Stimulated activated naive CD8-positive, alpha-beta T cell treated with anti-CD3 and anti-CD28 coated beads, Interleukin-15, amount 100 ng/mL, for 72 hours (primary cell): ENCODE measurements around the gene MAP7D2.

Source experiments
- ATAC-seq: fragments of 150-1000 bp; cut with Tn5 transposase; 2 replicates; pipeline ENCODE4 v1.10.0; 2021; ENCODE audit warnings: mild to moderate bottlenecking, moderate library complexity
- DNase-seq, 2 donors: peaks; one replicate each; pipeline ENCODE4 v3.0.0; 2021 to 2022
- H3K27ac Mint-ChIP-seq, 2 donors: one replicate each; pipeline ENCODE4 v1.8.0; 2022; ENCODE audit warnings: mild to moderate bottlenecking in 2 of 2, mixed read lengths in 2 of 2, moderate library complexity in 2 of 2
- H3K27me3 Mint-ChIP-seq: one replicate; pipeline ENCODE4 v1.8.0; 2022; ENCODE audit warnings: mixed read lengths
- H3K4me1 Mint-ChIP-seq: one replicate; pipeline ENCODE4 v1.8.0; 2022; ENCODE audit warnings: mild to moderate bottlenecking, mixed read lengths
- H3K4me3 Mint-ChIP-seq, 2 donors: one replicate each; pipeline ENCODE4 v1.8.0; 2022; ENCODE audit warnings: mild to moderate bottlenecking in 2 of 2, mixed read lengths in 2 of 2, moderate library complexity in 1 of 2
- H3K9me3 Mint-ChIP-seq, 2 donors: one replicate each; pipeline ENCODE4 v1.8.0; 2022; ENCODE audit warnings: mixed read lengths in 2 of 2

Gene MAP7D2

GRCh38 chrX:20029728-20030127 lies 87.0 kb downstream of the MAP7D2 start:
- Mint-ChIP-seq H3K27ac (no peak overlapping the region), H3K4me1 (peaks cover 13% of the 10 kb centered on the region), H3K27me3 (no peaks in the 10 kb centered on the region), H3K9me3 (no peaks in the 10 kb centered on the region), H3K4me3 (no peak overlapping the region)
- no peak for ATAC-seq
- no peak for DNase-seq

GRCh38 chrX:20028588-20028987 lies 88.1 kb downstream of the MAP7D2 start:
- no peak for DNase-seq
- peaks cover 13% of the 10 kb centered on the region for H3K4me1 Mint-ChIP-seq
- H3K27me3 Mint-ChIP-seq: no peaks in the 10 kb centered on the region
- H3K4me3 Mint-ChIP-seq: no peak overlapping the region
- no peaks in the 10 kb centered on the region for H3K9me3 Mint-ChIP-seq
- no peak overlapping the region for H3K27ac Mint-ChIP-seq
- ATAC-seq: no peak

- H3K4me3 Mint-ChIP-seq: no peak overlapping the region
- no peaks in the 10 kb centered on the region for H3K27me3 Mint-ChIP-seq
- H3K4me1 Mint-ChIP-seq: peaks cover 13% of the 10 kb centered on the region
- no peak overlapping the region for H3K27ac Mint-ChIP-seq
- no peaks in the 10 kb centered on the region for H3K9me3 Mint-ChIP-seq
- ATAC-seq: no peak
- DNase-seq: no peak
These were observed 90.4 kb downstream of the MAP7D2 start for GRCh38 chrX:20026278-20026677.

- Mint-ChIP-seq H3K27ac (no peak overlapping the region), H3K9me3 (peaks cover 6 to 16% of the 10 kb centered on the region in 2 donors), H3K4me3 (no peak overlapping the region), H3K4me1 (no peaks in the 10 kb centered on the region), H3K27me3 (peaks cover 10% of the 10 kb centered on the region)
- ATAC-seq (no peak), DNase-seq (no peak)
These were observed 96.9 kb downstream of the MAP7D2 start for GRCh38 chrX:20019672-20020365.

GRCh38 chrX:20016616-20016945 lies 100.1 kb downstream of the MAP7D2 start:
- ATAC-seq: no peak
- H3K27ac Mint-ChIP-seq: no peak overlapping the region

GRCh38 chrX:20015945-20016615 lies 100.6 kb downstream of the MAP7D2 start:
- no peak overlapping the region for H3K27ac Mint-ChIP-seq
- ATAC-seq (no peak), DNase-seq (no peak)
- H3K27me3 Mint-ChIP-seq: peaks cover 10% of the 10 kb centered on the region
- H3K4me1 Mint-ChIP-seq: no peaks in the 10 kb centered on the region
- peaks cover 6 to 16% of the 10 kb centered on the region in 2 donors for H3K9me3 Mint-ChIP-seq
- H3K4me3 Mint-ChIP-seq: no peak overlapping the region

More at GRCh38 chrX:20016616-20016945, 100.1 kb downstream of the MAP7D2 start:
- no peak for DNase-seq
- no peaks in the 10 kb centered on the region for H3K4me1 Mint-ChIP-seq
- peaks cover 6 to 16% of the 10 kb centered on the region in 2 donors for H3K9me3 Mint-ChIP-seq
- peaks cover 10% of the 10 kb centered on the region for H3K27me3 Mint-ChIP-seq
- H3K4me3 Mint-ChIP-seq: no peak overlapping the region

GRCh38 chrX:20015422-20015821 lies 101.3 kb downstream of the MAP7D2 start:
- Mint-ChIP-seq H3K4me3 (no peak overlapping the region), H3K27ac (no peak overlapping the region), H3K9me3 (peaks cover 6 to 16% of the 10 kb centered on the region in 2 donors), H3K27me3 (peaks cover 6% of the 10 kb centered on the region), H3K4me1 (no peaks in the 10 kb centered on the region)
- DNase-seq (no peak), ATAC-seq (no peak)

- Mint-ChIP-seq H3K27ac (peak overlapping the region in 1 of 2 donors; percentile 19), H3K9me3 (peaks cover 6 to 15% of the 10 kb centered on the region in 2 donors), H3K27me3 (no peaks in the 10 kb centered on the region), H3K4me3 (no peak overlapping the region), H3K4me1 (no peaks in the 10 kb centered on the region)
- DNase-seq (no peak), ATAC-seq (no peak)
These were observed 105.1 kb downstream of the MAP7D2 start for GRCh38 chrX:20011608-20012007.

- no peaks in the 10 kb centered on the region for H3K27me3 Mint-ChIP-seq
- H3K9me3 Mint-ChIP-seq: no peaks in the 10 kb centered on the region
- ATAC-seq (no peak), DNase-seq (no peak)
- no peak overlapping the region for H3K4me3 Mint-ChIP-seq
- H3K4me1 Mint-ChIP-seq: no peaks in the 10 kb centered on the region
- H3K27ac Mint-ChIP-seq: no peak overlapping the region
These were observed 108.6 kb downstream of the MAP7D2 start for GRCh38 chrX:20007962-20008622.

GRCh38 chrX:20005883-20006282 lies 110.8 kb downstream of the MAP7D2 start:
- DNase-seq (no peak), ATAC-seq (no peak)
- H3K4me1 Mint-ChIP-seq: no peaks in the 10 kb centered on the region
- no peak overlapping the region for H3K4me3 Mint-ChIP-seq
- no peaks in the 10 kb centered on the region for H3K27me3 Mint-ChIP-seq
- H3K9me3 Mint-ChIP-seq: no peaks in the 10 kb centered on the region
- H3K27ac Mint-ChIP-seq: no peak overlapping the region

GRCh38 chrX:20001588-20001987 lies 115.1 kb downstream of the MAP7D2 start:
- ATAC-seq: no peak
- no peaks in the 10 kb centered on the region for H3K27me3 Mint-ChIP-seq
- DNase-seq: no peak
- H3K4me1 Mint-ChIP-seq: no peaks in the 10 kb centered on the region
- no peak overlapping the region for H3K4me3 Mint-ChIP-seq
- no peaks in the 10 kb centered on the region for H3K9me3 Mint-ChIP-seq
- H3K27ac Mint-ChIP-seq: no peak overlapping the region

GRCh38 chrX:19991350-19991718 lies 125.4 kb downstream of the MAP7D2 start:
- H3K4me3 Mint-ChIP-seq: peak overlapping the region; percentile 84 to 93
- DNase-seq: no peak
- no peaks in the 10 kb centered on the region for H3K9me3 Mint-ChIP-seq
- H3K27me3 Mint-ChIP-seq: no peaks in the 10 kb centered on the region
- peak overlapping the region; percentile 2 to 91 for H3K27ac Mint-ChIP-seq
- peaks cover 13% of the 10 kb centered on the region for H3K4me1 Mint-ChIP-seq
- no peak for ATAC-seq

GRCh38 chrX:19990556-19991349 lies 126.0 kb downstream of the MAP7D2 start, which contains the start of gene BCLAF3:
BCLAF3 (minus strand) TSS chrX:19991061; CDS start chrX:19970264, 20,797 bp downstream.
- peaks cover 13% of the 10 kb centered on the region for H3K4me1 Mint-ChIP-seq
- peak within 1 kb of the TSS; percentile 90 to 93 for H3K4me3 Mint-ChIP-seq
- peak within 1 kb of the TSS; percentile 82 to 91 for H3K27ac Mint-ChIP-seq
- H3K27me3 Mint-ChIP-seq: no peaks in the 10 kb centered on the region
- no peaks in the 10 kb centered on the region for H3K9me3 Mint-ChIP-seq
- peak; percentile 98 for ATAC-seq
- peak; percentile 89 to 92 for DNase-seq

GRCh38 chrX:19990151-19990555 lies 126.6 kb downstream of the MAP7D2 start:
- DNase-seq (no peak), ATAC-seq (peak; percentile 36)
- peak overlapping the region; percentile 82 for H3K27ac Mint-ChIP-seq
- peaks cover 13% of the 10 kb centered on the region for H3K4me1 Mint-ChIP-seq
- H3K4me3 Mint-ChIP-seq: peak overlapping the region; percentile 89 to 90
- no peaks in the 10 kb centered on the region for H3K9me3 Mint-ChIP-seq
- H3K27me3 Mint-ChIP-seq: no peaks in the 10 kb centered on the region

GRCh38 chrX:19987856-19988255 lies 128.9 kb downstream of the MAP7D2 start:
- no peak overlapping the region for H3K27ac Mint-ChIP-seq
- peaks cover 13% of the 10 kb centered on the region for H3K4me1 Mint-ChIP-seq
- DNase-seq: no peak
- H3K9me3 Mint-ChIP-seq: no peaks in the 10 kb centered on the region
- no peaks in the 10 kb centered on the region for H3K27me3 Mint-ChIP-seq
- no peak for ATAC-seq
- no peak overlapping the region for H3K4me3 Mint-ChIP-seq
